SH-SY5Y (cell line): ENCODE data around the gene BTG2.

ENCODE experiments used
- GATA2 ChIP-seq: IDR thresholded peaks from 2 replicates; pipeline ENCODE4 v1.6.1; 2011; ENCODE audit warnings: mild to moderate bottlenecking, low read depth, low read length
- GATA3 ChIP-seq: IDR thresholded peaks from 2 replicates; pipeline ENCODE4 v1.6.1; 2011; ENCODE audit warnings: low read depth, mild to moderate bottlenecking, low read length, moderate library complexity

DNA sequence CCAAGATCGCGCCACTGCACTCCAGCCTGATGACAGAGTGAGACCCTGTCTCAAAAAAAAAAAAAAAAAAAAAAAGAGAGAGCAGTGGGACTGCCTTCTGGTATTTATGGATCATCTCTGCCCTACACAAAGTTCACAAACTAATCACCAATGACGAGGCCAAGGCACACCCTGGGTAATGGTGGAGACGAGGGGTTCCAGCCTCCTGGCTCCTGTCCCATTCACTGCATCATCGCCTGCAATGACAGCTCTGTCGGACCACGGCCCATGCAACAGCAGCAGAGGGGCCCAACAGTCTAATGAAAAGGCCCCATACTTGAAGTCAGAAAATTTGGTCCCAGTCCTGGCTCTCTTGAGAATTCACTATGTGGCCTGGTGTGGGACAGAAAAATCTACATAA lies 2.9 kb upstream of the BTG2 start:
- no peak for TF ChIP-seq GATA2
- TF ChIP-seq GATA3, result no peak
